ENCODE results near the gene RUSC1.
"Not testable (repeated sequence)": the region's sequence is repeated elsewhere in the genome, so short reads cannot be mapped to it uniquely, and the experiment has no call there.

The RUSC1 gene

GRCh38 chr1:155326020-155326526 is 5.4 kb downstream of the RUSC1 start:
- Histone ChIP-seq H3K4me3 (ENCODE audit: insufficient read depth, low read length, poor library complexity, severe bottlenecking) (no peak overlapping the region), H3K9me3 (ENCODE audit: insufficient read depth, low read length) (no peaks in the 10 kb centered on the region), H3K4me2 (ENCODE audit: low read depth, low read length, poor library complexity, severe bottlenecking) (peak overlapping the region; percentile 91)

GRCh38 chr1:155326631-155327037 is 5.9 kb downstream of the RUSC1 start:
- Histone ChIP-seq H3K36me3 (ENCODE audit: low read length) (no peaks in the 10 kb centered on the region), H3K79me2 (ENCODE audit: insufficient read depth, low read length) (no peaks in the 10 kb centered on the region), H3K27me3 (ENCODE audit: low read length) (no peaks in the 10 kb centered on the region), H3K4me3 (ENCODE audit: insufficient read depth, low read length, poor library complexity, severe bottlenecking) (no peak overlapping the region), H2AFZ (ENCODE audit: low read depth, low read length, severe bottlenecking) (no peak overlapping the region), H3K9me3 (ENCODE audit: insufficient read depth, low read length) (no peaks in the 10 kb centered on the region), H3K27ac (ENCODE audit: low read depth, low read length) (no peak overlapping the region), H3K9me2 (replicated peaks; ENCODE audit: insufficient read depth, low read length) (no peaks in the 10 kb centered on the region), H3K4me2 (ENCODE audit: low read depth, low read length, poor library complexity, severe bottlenecking) (no peak overlapping the region), H3K9ac (ENCODE audit: low read length) (no peak overlapping the region), H3F3A (ENCODE audit: insufficient read depth) (peaks cover 18% of the 10 kb centered on the region), H4K20me1 (ENCODE audit: low read depth, low read length) (no peaks in the 10 kb centered on the region)
- TF ChIP-seq EZH2phosphoT487 (conservative IDR thresholded peaks at IDR 0.05; ENCODE audit: low read length), result no peak
- TF ChIP-seq, protein P1, sequence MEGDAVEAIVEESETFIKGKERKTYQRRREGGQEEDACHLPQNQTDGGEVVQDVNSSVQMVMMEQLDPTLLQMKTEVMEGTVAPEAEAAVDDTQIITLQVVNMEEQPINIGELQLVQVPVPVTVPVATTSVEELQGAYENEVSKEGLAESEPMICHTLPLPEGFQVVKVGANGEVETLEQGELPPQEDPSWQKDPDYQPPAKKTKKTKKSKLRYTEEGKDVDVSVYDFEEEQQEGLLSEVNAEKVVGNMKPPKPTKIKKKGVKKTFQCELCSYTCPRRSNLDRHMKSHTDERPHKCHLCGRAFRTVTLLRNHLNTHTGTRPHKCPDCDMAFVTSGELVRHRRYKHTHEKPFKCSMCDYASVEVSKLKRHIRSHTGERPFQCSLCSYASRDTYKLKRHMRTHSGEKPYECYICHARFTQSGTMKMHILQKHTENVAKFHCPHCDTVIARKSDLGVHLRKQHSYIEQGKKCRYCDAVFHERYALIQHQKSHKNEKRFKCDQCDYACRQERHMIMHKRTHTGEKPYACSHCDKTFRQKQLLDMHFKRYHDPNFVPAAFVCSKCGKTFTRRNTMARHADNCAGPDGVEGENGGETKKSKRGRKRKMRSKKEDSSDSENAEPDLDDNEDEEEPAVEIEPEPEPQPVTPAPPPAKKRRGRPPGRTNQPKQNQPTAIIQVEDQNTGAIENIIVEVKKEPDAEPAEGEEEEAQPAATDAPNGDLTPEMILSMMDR (IDR thresholded peaks at IDR 0.05; ENCODE audit: insufficient read depth, low read length, poor library complexity, severe bottlenecking), result no peak

More at GRCh38 chr1:155326020-155326526, 5.4 kb downstream of the RUSC1 start:
- Histone ChIP-seq H3K27ac (ENCODE audit: low read depth, low read length) (0 out of 2 replicates have a peak overlapping the region, but pooled peaks have one; percentile 67), H2AFZ (ENCODE audit: low read depth, low read length, severe bottlenecking) (no peak overlapping the region), H3K9ac (ENCODE audit: low read length) (no peak overlapping the region), H3F3A (ENCODE audit: insufficient read depth) (peaks cover 18% of the 10 kb centered on the region), H3K27me3 (ENCODE audit: low read length) (no peaks in the 10 kb centered on the region), H3K79me2 (ENCODE audit: insufficient read depth, low read length) (no peaks in the 10 kb centered on the region), H4K20me1 (ENCODE audit: low read depth, low read length) (no peaks in the 10 kb centered on the region), H3K9me2 (replicated peaks; ENCODE audit: insufficient read depth, low read length) (no peaks in the 10 kb centered on the region), H3K36me3 (ENCODE audit: low read length) (no peaks in the 10 kb centered on the region)
- no peak for TF ChIP-seq EZH2phosphoT487 (conservative IDR thresholded peaks at IDR 0.05; ENCODE audit: low read length)
- TF ChIP-seq, protein P1 (IDR thresholded peaks at IDR 0.05; ENCODE audit: insufficient read depth, low read length, poor library complexity, severe bottlenecking), result no peak

DNA sequence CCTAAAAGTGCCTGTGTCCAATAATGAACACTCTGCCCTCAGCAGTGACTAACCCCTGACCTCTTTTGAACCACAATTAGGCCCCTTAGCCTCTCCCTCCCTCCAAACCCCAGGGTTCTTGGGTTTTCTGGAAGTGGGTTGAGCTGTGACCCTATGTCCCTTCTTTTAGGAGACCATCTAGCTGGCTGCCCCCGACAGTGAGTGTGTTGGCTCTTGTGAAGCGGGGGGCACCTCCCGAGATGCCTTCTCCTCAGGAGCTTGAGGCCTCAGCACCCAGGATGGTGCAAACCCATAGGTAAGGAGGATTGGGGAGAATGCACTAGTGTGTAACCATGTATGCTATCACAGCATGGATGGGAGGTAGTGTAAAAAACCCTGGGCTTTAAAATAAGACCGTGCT is 7.3 kb downstream of the RUSC1 start:
- no peak overlapping the region for H3K27ac ChIP-seq (ENCODE audit: low read depth, low read length)
- no peak overlapping the region for H3K4me2 ChIP-seq (ENCODE audit: low read depth, low read length, poor library complexity, severe bottlenecking)
- H3K4me3 ChIP-seq (ENCODE audit: insufficient read depth, low read length, poor library complexity, severe bottlenecking), result no peak overlapping the region
- H3K9me2 ChIP-seq (replicated peaks; ENCODE audit: insufficient read depth, low read length), result no peaks in the 10 kb centered on the region
- no peak overlapping the region for H3K9ac ChIP-seq (ENCODE audit: low read length)
- H3F3A ChIP-seq (ENCODE audit: insufficient read depth), result peaks cover 18% of the 10 kb centered on the region
- H3K79me2 ChIP-seq (ENCODE audit: insufficient read depth, low read length), result no peaks in the 10 kb centered on the region
- no peak overlapping the region for H2AFZ ChIP-seq (ENCODE audit: low read depth, low read length, severe bottlenecking)
- TF ChIP-seq, protein P1 (IDR thresholded peaks at IDR 0.05; ENCODE audit: insufficient read depth, low read length, poor library complexity, severe bottlenecking), result no peak
- no peak for TF ChIP-seq EZH2phosphoT487 (conservative IDR thresholded peaks at IDR 0.05; ENCODE audit: low read length)
- H3K36me3 ChIP-seq (ENCODE audit: low read length), result no peaks in the 10 kb centered on the region
- no peaks in the 10 kb centered on the region for H3K9me3 ChIP-seq (ENCODE audit: insufficient read depth, low read length)
- no peaks in the 10 kb centered on the region for H4K20me1 ChIP-seq (ENCODE audit: low read depth, low read length)
- H3K27me3 ChIP-seq (ENCODE audit: low read length), result no peaks in the 10 kb centered on the region

GRCh38 chr1:155328856-155329255 is 8.2 kb downstream of the RUSC1 start:
- H4K20me1 ChIP-seq (ENCODE audit: low read depth, low read length); H3K9me2 ChIP-seq (replicated peaks; ENCODE audit: insufficient read depth, low read length); H3K4me2 ChIP-seq (ENCODE audit: low read depth, low read length, poor library complexity, severe bottlenecking); H2AFZ ChIP-seq (ENCODE audit: low read depth, low read length, severe bottlenecking); H3K4me3 ChIP-seq (ENCODE audit: insufficient read depth, low read length, poor library complexity, severe bottlenecking); H3K27me3 ChIP-seq (ENCODE audit: low read length); H3K36me3 ChIP-seq (ENCODE audit: low read length); H3K9ac ChIP-seq (ENCODE audit: low read length); H3K9me3 ChIP-seq (ENCODE audit: insufficient read depth, low read length); H3K79me2 ChIP-seq (ENCODE audit: insufficient read depth, low read length); H3K27ac ChIP-seq (ENCODE audit: low read depth, low read length): not testable (repeated sequence)
- peaks cover 18% of the 10 kb centered on the region for H3F3A ChIP-seq (ENCODE audit: insufficient read depth)

Measured in SU-DHL-6 (cell line).